ENCODE data around the gene ACP4.

DNA sequence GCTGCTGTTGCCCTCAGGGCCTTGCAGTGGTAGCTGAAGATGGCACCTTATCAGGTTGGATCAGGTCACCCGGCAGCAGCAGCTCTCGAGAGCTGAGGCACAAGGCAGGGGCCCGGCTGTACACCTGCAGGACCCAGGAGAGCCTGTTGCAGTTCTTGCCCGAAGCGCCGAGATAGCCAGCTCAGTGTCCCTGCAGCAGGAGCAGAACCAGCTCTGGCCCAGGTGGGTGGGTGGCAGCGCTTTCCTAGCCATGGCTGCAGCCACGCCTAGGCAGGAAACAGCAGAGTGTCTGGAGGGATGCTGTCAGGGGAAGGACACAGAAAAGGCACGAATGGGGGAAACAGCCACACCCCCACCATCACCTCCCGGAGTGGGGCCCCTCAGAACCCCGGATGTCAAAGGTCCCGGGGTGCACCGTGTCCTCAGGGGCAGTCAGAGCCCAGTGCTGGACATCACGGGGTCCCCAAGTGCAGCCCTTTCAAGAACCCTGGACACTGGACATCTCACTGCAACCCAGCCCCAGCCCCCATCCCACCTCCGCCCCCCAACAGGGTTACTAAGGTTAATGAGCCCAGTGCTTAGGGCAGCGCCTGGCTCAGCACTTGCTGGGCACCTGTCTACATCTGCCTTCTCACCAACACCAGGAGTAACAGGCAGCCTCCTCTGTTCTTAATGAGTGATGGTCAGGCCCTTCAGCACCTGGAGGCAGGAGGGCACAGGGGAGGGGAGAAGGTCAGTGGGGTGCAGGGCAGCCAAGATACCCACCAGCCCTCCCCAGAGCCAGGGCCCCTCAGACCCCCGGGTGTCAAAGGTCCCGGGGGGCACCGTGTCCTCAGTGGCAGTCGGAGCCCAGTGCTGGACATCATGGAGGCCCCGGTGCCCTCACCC is 8.7 kb downstream of the ACP4 start:
- TF ChIP-seq, protein P1, sequence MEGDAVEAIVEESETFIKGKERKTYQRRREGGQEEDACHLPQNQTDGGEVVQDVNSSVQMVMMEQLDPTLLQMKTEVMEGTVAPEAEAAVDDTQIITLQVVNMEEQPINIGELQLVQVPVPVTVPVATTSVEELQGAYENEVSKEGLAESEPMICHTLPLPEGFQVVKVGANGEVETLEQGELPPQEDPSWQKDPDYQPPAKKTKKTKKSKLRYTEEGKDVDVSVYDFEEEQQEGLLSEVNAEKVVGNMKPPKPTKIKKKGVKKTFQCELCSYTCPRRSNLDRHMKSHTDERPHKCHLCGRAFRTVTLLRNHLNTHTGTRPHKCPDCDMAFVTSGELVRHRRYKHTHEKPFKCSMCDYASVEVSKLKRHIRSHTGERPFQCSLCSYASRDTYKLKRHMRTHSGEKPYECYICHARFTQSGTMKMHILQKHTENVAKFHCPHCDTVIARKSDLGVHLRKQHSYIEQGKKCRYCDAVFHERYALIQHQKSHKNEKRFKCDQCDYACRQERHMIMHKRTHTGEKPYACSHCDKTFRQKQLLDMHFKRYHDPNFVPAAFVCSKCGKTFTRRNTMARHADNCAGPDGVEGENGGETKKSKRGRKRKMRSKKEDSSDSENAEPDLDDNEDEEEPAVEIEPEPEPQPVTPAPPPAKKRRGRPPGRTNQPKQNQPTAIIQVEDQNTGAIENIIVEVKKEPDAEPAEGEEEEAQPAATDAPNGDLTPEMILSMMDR (IDR thresholded peaks at IDR 0.05), result no peak
- no peak for TF ChIP-seq POLR2A (IDR thresholded peaks at IDR 0.05)

Data from testis (tissue), 2 donors.